GM12874 (cell line): ENCODE results near the gene NUP93.

ENCODE experiments used
- CTCF ChIP-seq: IDR thresholded peaks from 2 replicates; pipeline ENCODE4 v1.5.1; 2011; ENCODE audit warnings: low read depth, mild to moderate bottlenecking, control low read depth, low read length, moderate library complexity; ENCODE audit not compliant: insufficient read depth

NUP93 gene

GRCh38 chr16:56815721-56816120 is 85.8 kb downstream of the NUP93 start:
- no peak for TF ChIP-seq CTCF

GRCh38 chr16:56817056-56817455 is 87.1 kb downstream of the NUP93 start:
- TF ChIP-seq CTCF: no peak

GRCh38 chr16:56817938-56818337 is 88.0 kb downstream of the NUP93 start:
- no peak for TF ChIP-seq CTCF

- no peak for TF ChIP-seq CTCF
Observed at GRCh38 chr16:56823081-56823733, 93.3 kb downstream of the NUP93 start.

GRCh38 chr16:56824331-56824730 is 94.4 kb downstream of the NUP93 start:
- TF ChIP-seq CTCF: no peak

- TF ChIP-seq CTCF: no peak
Observed at GRCh38 chr16:56824804-56825203, 94.9 kb downstream of the NUP93 start.

- TF ChIP-seq CTCF: no peak
Observed at GRCh38 chr16:56825826-56826225, 95.9 kb downstream of the NUP93 start.

GRCh38 chr16:56828647-56829046 is 98.7 kb downstream of the NUP93 start:
- no peak for TF ChIP-seq CTCF
